Lower leg skin (tissue), 4 donors: ENCODE data around the gene BCAP31. TPM values are rescaled to one million over a fixed set of nuclear protein-coding genes. Genes with fewer than 3 reads are reported as not detected.
"Not testable (repeated sequence)": the region's sequence is repeated elsewhere in the genome, so short reads cannot be mapped to it uniquely, and the experiment has no call there.

Source experiments
- DNase-seq, 2 donors: peaks; one replicate each; pipeline ENCODE4 v3.0.0-alpha.2; 2019; ENCODE audit warnings: low spot score in 2 of 2
- H3K4me3 ChIP-seq: fragments of 200-600 bp; sonication (generic); 2 replicates; pipeline ENCODE4 v1.5.1; 2017; ENCODE audit warnings: mild to moderate bottlenecking, low read depth; ENCODE audit not compliant: poor library complexity, severe bottlenecking
- CTCF ChIP-seq, 3 donors: fragments of 450-650 bp; IDR thresholded peaks; one replicate each; pipeline ENCODE4 v1.5.1; 2016; ENCODE audit warnings: antibody characterized with exemption in 3 of 3, mild to moderate bottlenecking in 3 of 3, moderate library complexity in 2 of 3
- POLR2A ChIP-seq, 2 donors: fragments of 450-650 bp; IDR thresholded peaks; one replicate each; pipeline ENCODE4 v1.6.1; 2016 to 2017; ENCODE audit warnings: antibody characterized with exemption in 2 of 2, mild to moderate bottlenecking in 1 of 2, moderate library complexity in 1 of 2
- WGBS, 2 donors: methylation state at CpG; one replicate each; pipeline ENCODE4 v1.1.5; 2018; 5-methylcytosine and 5-hydroxymethylcytosine counted together
- intact Hi-C: fragments of 100-400 bp; cut with DNase I; formaldehyde crosslinking; loops from one replicate; pipeline ENCODE4 v1.15.0; 2023; ENCODE audit warnings: low total_unique reads
- total RNA-seq, 4 donors: library from RNA; depleted of rRNA; stranded (reverse); fragments of >200 nt; gene quantifications; one replicate each; pipeline ENCODE4 v1.1.0, GENCODE V29; 2016

Gene BCAP31
- total RNA-seq, 4 donors from 2014 or later, result 139 to 210 (median 169) TPM

DNA sequence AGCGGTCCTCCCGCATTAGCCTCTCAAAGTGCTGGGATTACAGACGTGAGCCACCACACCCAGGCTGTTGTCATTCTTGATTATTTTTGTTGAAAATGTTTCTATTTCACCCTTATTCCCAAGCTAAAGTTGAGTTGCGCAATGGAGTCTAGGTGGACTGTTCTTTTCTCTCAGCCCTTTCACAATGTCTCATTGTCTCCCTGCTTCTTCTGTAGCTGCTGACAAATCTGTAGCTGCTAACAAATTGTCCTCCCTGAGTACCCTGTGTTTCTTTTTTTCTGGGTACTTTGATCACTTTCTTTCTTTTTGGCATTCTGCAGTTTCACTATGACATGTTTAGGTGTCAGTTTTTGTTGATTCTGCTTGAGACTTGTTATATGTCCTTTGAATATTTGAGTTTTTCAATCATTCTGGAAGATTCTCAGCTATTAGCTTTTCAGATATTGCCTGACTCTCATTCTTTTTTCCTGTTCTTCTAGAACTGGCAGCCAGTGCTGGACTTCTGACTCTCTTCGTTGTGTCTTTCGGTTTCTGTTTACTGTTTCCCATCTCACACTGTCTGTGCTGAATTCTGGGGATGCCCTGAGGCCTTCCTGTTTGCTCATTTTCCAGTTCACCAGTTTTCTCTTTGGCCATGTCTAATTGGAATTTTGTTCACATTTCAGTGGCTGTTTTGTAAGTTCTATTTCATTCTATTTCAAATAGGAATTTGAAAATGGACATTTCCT is 7.1 kb upstream of the BCAP31 start:
- 88 to 89% methylated on average over 6 of the region's 6 CpGs for WGBS, 2 donors
- DNase-seq, result no peak
- TF ChIP-seq CTCF (IDR thresholded peaks at IDR 0.05) (no peak), POLR2A (IDR thresholded peaks at IDR 0.05) (no peak)
- no peak overlapping the region for H3K4me3 ChIP-seq
- intact Hi-C loops, result no loop called here

DNA sequence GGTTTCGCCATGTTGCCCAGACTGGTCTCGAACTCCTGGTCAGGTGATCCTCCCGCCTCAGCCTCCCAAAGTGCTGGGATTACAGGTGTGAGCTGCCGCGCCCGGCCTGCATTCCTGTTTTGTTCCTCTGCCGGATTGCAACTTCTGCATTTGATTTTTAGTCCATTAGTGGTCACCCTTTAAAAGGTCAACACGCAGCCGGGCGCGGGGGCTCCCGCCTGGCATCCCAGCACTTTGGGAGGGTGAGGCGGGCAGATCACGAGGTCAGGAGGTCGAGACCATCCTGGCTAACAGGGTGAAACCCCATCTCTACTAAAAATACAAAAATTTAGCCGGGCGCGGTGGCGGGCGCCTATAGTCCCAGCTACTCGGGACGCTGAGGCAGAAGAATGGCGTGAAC is 5.9 kb upstream of the BCAP31 start:
- 93 to 96% methylated on average over 20 to 23 of the region's 23 CpGs for WGBS, 2 donors
- DNase-seq, H3K4me3 ChIP-seq, intact Hi-C loops: not testable (repeated sequence)

- no peak for TF ChIP-seq POLR2A (IDR thresholded peaks at IDR 0.05)
- no peak for TF ChIP-seq CTCF (IDR thresholded peaks at IDR 0.05)
- WGBS, 2 donors, result 93 to 98% methylated on average over 11 to 23 of the region's 23 CpGs
- H3K4me3 ChIP-seq, result no peak overlapping the region
- DNase-seq, result no peak
- intact Hi-C loops, result no loop called here
Measured at GRCh38 chrX:153728951-153729631, 4.9 kb upstream of the BCAP31 start.

- WGBS, 2 donors, result 72 to 74% methylated on average over 5 to 6 of the region's 6 CpGs
- intact Hi-C loops, result no loop called here
- TF ChIP-seq CTCF (IDR thresholded peaks at IDR 0.05) (no peak), POLR2A (IDR thresholded peaks at IDR 0.05) (no peak)
Measured at GRCh38 chrX:153728095-153728494, 3.9 kb upstream of the BCAP31 start.

GRCh38 chrX:153727123-153727931 is 3.1 kb upstream of the BCAP31 start:
- WGBS, 2 donors, result 26 to 47% methylated on average over 3 to 22 of the region's 23 CpGs
- no peak overlapping the region for H3K4me3 ChIP-seq
- no peak for DNase-seq

More at GRCh38 chrX:153728095-153728494, 3.9 kb upstream of the BCAP31 start:
- no peak for DNase-seq
- no peak overlapping the region for H3K4me3 ChIP-seq

More at GRCh38 chrX:153727123-153727931, 3.1 kb upstream of the BCAP31 start:
- TF ChIP-seq POLR2A (IDR thresholded peaks at IDR 0.05), result no peak
- no peak for TF ChIP-seq CTCF (IDR thresholded peaks at IDR 0.05)
- intact Hi-C loops, result no loop called here
